ENCODE measurements around the gene RBMS3. TPM values are rescaled to one million over a fixed set of nuclear protein-coding genes. Genes with fewer than 3 reads are reported as not detected.

Gene RBMS3
- total RNA-seq, 1 experiment from 2014 or later = 8.7 TPM

GRCh38 chr3:29314727-29315088, 33.8 kb downstream of the RBMS3 start (continued):
- TF ChIP-seq ATF3 (CRISPR knock-in tag; conservative IDR thresholded peaks at IDR 0.05) (no peak), GTF2I (CRISPR knock-in tag; conservative IDR thresholded peaks at IDR 0.05) (no peak), EMX1 (CRISPR knock-in tag; IDR thresholded peaks at IDR 0.05) (no peak), USF2 (CRISPR knock-in tag; IDR thresholded peaks at IDR 0.05) (no peak), NFYB (CRISPR knock-in tag; conservative IDR thresholded peaks at IDR 0.05; ENCODE audit: low read depth) (no peak), MAX (CRISPR knock-in tag; IDR thresholded peaks at IDR 0.05) (no peak), TEAD1 (CRISPR knock-in tag; IDR thresholded peaks at IDR 0.05) (no peak), ZMAT4 (CRISPR knock-in tag; IDR thresholded peaks at IDR 0.05) (no peak), SP1 (CRISPR knock-in tag; conservative IDR thresholded peaks at IDR 0.05) (no peak)

GRCh38 chr3:29317659-29318173, 36.8 kb downstream of the RBMS3 start:
- H3K4me1 Mint-ChIP-seq = peaks cover 6% of the 10 kb centered on the region
- POLR2A ChIA-PET = no interaction called here
- no peaks in the 10 kb centered on the region for H3K27me3 Mint-ChIP-seq (ENCODE audit: low read depth)
- ATAC-seq (no peak), DNase-seq (ENCODE audit: low spot score) (no peak)
- H3K4me3 Mint-ChIP-seq = no peak overlapping the region
- H3K9me3 Mint-ChIP-seq = no peaks in the 10 kb centered on the region
- CTCF ChIA-PET = no interaction called here
- no peak overlapping the region for H3K27ac Mint-ChIP-seq
- no peaks in the 10 kb centered on the region for H3K36me3 Mint-ChIP-seq
- TF ChIP-seq KAT7 (CRISPR knock-in tag; IDR thresholded peaks at IDR 0.05; ENCODE audit: borderline replicate concordance) (no peak), NFE2L1 (CRISPR knock-in tag; IDR thresholded peaks at IDR 0.05) (no peak), E2F1 (CRISPR knock-in tag; IDR thresholded peaks at IDR 0.05) (no peak), RORB (CRISPR knock-in tag; IDR thresholded peaks at IDR 0.05) (no peak), CREM (CRISPR knock-in tag; IDR thresholded peaks at IDR 0.05) (no peak), ZNF281 (CRISPR knock-in tag; IDR thresholded peaks at IDR 0.05) (no peak), CDX4 (CRISPR knock-in tag; IDR thresholded peaks at IDR 0.05; ENCODE audit: borderline replicate concordance) (no peak), IRF2 (CRISPR knock-in tag; IDR thresholded peaks at IDR 0.05; ENCODE audit: borderline replicate concordance, low read depth) (no peak), IRF1 (CRISPR knock-in tag; IDR thresholded peaks at IDR 0.05) (no peak), ATF2 (CRISPR knock-in tag; IDR thresholded peaks at IDR 0.05; ENCODE audit: borderline replicate concordance, low read depth) (no peak), ZNF317 (CRISPR knock-in tag; IDR thresholded peaks at IDR 0.05; ENCODE audit: borderline replicate concordance, low read depth) (no peak), GRHL2 (CRISPR knock-in tag; IDR thresholded peaks at IDR 0.05; ENCODE audit: insufficient replicate concordance, severe bottlenecking) (no peak), GABPB1 (CRISPR knock-in tag; IDR thresholded peaks at IDR 0.05) (no peak), ZSCAN18 (CRISPR knock-in tag; IDR thresholded peaks at IDR 0.05) (no peak), ZNF671 (CRISPR knock-in tag; IDR thresholded peaks at IDR 0.05) (no peak), ATF3 (CRISPR knock-in tag; conservative IDR thresholded peaks at IDR 0.05) (no peak), ZNF423 (CRISPR knock-in tag; IDR thresholded peaks at IDR 0.05) (no peak), PREB (CRISPR knock-in tag; IDR thresholded peaks at IDR 0.05; ENCODE audit: borderline replicate concordance) (no peak)

All from WTC11 (cell line).